ENCODE measurements around the gene DNAJC1.

DNAJC1 gene

DNA sequence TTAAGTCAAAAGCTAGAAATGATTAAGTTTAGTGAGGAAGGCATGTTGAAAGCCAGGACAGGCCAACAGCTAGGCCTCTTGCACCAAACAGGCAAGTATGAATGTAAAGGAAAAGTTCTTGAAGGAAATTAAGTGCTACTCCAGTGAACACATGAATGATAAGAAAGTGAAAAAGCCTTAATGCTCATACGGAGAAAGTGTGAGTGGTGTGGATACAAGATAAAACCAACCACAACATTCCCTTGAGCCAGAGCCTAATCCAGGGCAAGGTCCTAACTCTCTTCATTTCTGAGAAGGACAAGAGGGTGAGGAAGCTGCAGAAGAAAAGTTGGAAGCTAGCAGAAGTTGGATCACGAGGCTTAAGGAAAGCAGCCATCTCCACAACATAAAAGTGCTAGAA lies 53.0 kb downstream of the DNAJC1 start:
- no peak overlapping the region for H2BK5ac ChIP-seq (ENCODE audit: low read depth, low read length, poor library complexity, severe bottlenecking)
- no peaks in the 10 kb centered on the region for H3K4me1 ChIP-seq (ENCODE audit: control insufficient read depth, insufficient read depth, low read depth, low read length)
- no peak overlapping the region for H3K9ac ChIP-seq (ENCODE audit: low read length)
- no peak overlapping the region for H3K18ac ChIP-seq (ENCODE audit: low read depth in 1 of 2, low read length in 2 of 2)
- no peak overlapping the region for H3K4me2 ChIP-seq (ENCODE audit: low read length, poor library complexity, severe bottlenecking)
- peak overlapping the region in 1 of 2 experiments; percentile 54 for H2BK12ac ChIP-seq (ENCODE audit: low read length in 2 of 2)
- no peak overlapping the region for H4K91ac ChIP-seq (ENCODE audit: low read length)
- H2BK15ac ChIP-seq (ENCODE audit: low read depth, poor library complexity, severe bottlenecking), result peak overlapping the region; percentile 52
- H3K9me3 ChIP-seq (ENCODE audit: control insufficient read depth, low read length), result no peaks in the 10 kb centered on the region
- H2AFZ ChIP-seq (ENCODE audit: low read depth, low read length), result no peak overlapping the region
- H3K23ac ChIP-seq (ENCODE audit: low read length in 2 of 2), result no peak overlapping the region
- H3K36me3 ChIP-seq (ENCODE audit: control insufficient read depth in 1 of 2, insufficient read depth in 2 of 2, low read depth in 1 of 2, low read length in 2 of 2), result no peaks in the 10 kb centered on the region
- H2BK120ac ChIP-seq (ENCODE audit: low read depth, low read length), result no peak overlapping the region
- 92% methylated on average over 1 of the region's 2 CpGs for WGBS
- no peak for DNase-seq
- no peak overlapping the region for H2AK5ac ChIP-seq (ENCODE audit: low read length, severe bottlenecking)
- peak overlapping the region in 1 of 2 experiments; percentile 37 for H3K4ac ChIP-seq (ENCODE audit: low read depth in 1 of 2, low read length in 2 of 2)
- no peak overlapping the region for H3K14ac ChIP-seq (ENCODE audit: low read length in 2 of 2)
- H3K79me1 ChIP-seq (replicated peaks; ENCODE audit: low read length, poor library complexity, severe bottlenecking), result peaks cover 10% of the 10 kb centered on the region
- no peaks in the 10 kb centered on the region for H3K27me3 ChIP-seq (ENCODE audit: control insufficient read depth in 1 of 2, insufficient read depth in 1 of 2, low read length in 2 of 2)
- H3K4me3 ChIP-seq (ENCODE audit: insufficient read depth in 1 of 2, low read depth in 1 of 2, low read length in 2 of 2), result no peak overlapping the region
- no peak overlapping the region for H4K8ac ChIP-seq (ENCODE audit: low read length)
- H3K27ac ChIP-seq (ENCODE audit: low read length, poor library complexity, severe bottlenecking), result no peak overlapping the region

- no peak overlapping the region for H2AFZ ChIP-seq (ENCODE audit: low read depth, low read length)
- H3K27ac ChIP-seq (ENCODE audit: low read length, poor library complexity, severe bottlenecking), result no peak overlapping the region
- no peak for DNase-seq
- no peak overlapping the region for H3K4ac ChIP-seq (ENCODE audit: low read depth in 1 of 2, low read length in 2 of 2)
- H2BK120ac ChIP-seq (ENCODE audit: low read depth, low read length), result no peak overlapping the region
- H3K79me1 ChIP-seq (replicated peaks; ENCODE audit: low read length, poor library complexity, severe bottlenecking), result peaks cover 14% of the 10 kb centered on the region
- no peaks in the 10 kb centered on the region for H3K36me3 ChIP-seq (ENCODE audit: control insufficient read depth in 1 of 2, insufficient read depth in 2 of 2, low read depth in 1 of 2, low read length in 2 of 2)
- H3K4me2 ChIP-seq (ENCODE audit: low read length, poor library complexity, severe bottlenecking), result no peak overlapping the region
- no peak overlapping the region for H2BK12ac ChIP-seq (ENCODE audit: low read length in 2 of 2)
- H4K8ac ChIP-seq (ENCODE audit: low read length), result no peak overlapping the region
- no peak overlapping the region for H3K9ac ChIP-seq (ENCODE audit: low read length)
- no peaks in the 10 kb centered on the region for H3K9me3 ChIP-seq (ENCODE audit: control insufficient read depth, low read length)
- H3K4me1 ChIP-seq (ENCODE audit: control insufficient read depth, insufficient read depth, low read depth, low read length), result no peaks in the 10 kb centered on the region
- H2AK5ac ChIP-seq (ENCODE audit: low read length, severe bottlenecking), result no peak overlapping the region
- H3K23ac ChIP-seq (ENCODE audit: low read length in 2 of 2), result no peak overlapping the region
- no peaks in the 10 kb centered on the region for H3K27me3 ChIP-seq (ENCODE audit: control insufficient read depth in 1 of 2, insufficient read depth in 1 of 2, low read length in 2 of 2)
- no peak overlapping the region for H3K4me3 ChIP-seq (ENCODE audit: insufficient read depth in 1 of 2, low read depth in 1 of 2, low read length in 2 of 2)
- H2BK15ac ChIP-seq (ENCODE audit: low read depth, poor library complexity, severe bottlenecking), result no peak overlapping the region
- no peak overlapping the region for H2BK5ac ChIP-seq (ENCODE audit: low read depth, low read length, poor library complexity, severe bottlenecking)
- no peak overlapping the region for H3K18ac ChIP-seq (ENCODE audit: low read depth in 1 of 2, low read length in 2 of 2)
- H3K14ac ChIP-seq (ENCODE audit: low read length in 2 of 2), result no peak overlapping the region
- no peak overlapping the region for H4K91ac ChIP-seq (ENCODE audit: low read length)
Measured at GRCh38 chr10:21946946-21947345, 56.6 kb downstream of the DNAJC1 start.

DNA sequence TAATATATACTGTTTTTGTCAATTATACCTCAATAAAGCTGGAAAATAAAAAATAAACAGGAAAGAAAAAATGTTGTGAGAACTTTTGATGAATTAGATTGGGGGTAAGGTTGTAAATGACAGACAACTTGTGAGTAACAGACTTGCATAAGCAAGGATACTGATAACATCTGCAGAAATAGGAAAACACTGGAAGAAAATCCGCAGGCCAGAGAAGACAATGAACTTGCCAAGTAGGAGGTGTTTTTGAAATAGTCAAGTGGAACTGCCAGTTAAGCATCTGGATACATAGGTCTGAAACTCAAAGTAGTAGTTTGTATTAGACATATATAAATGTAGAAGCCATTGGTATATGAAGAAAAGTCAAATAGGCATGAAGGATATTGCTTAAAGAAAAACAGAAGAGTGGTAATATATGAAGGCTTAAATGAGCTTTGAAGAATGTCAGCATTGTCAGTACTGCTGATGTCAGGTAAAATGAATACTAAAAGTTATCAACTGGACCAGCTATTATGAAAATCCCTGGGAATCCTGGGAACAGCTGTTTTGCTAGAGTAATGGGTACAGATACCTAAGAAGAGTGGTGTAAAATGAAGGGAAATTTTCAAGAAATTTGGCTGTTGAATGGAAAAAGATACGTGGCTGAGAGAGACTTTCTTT lies 58.7 kb downstream of the DNAJC1 start:
- no peak overlapping the region for H2BK5ac ChIP-seq (ENCODE audit: low read depth, low read length, poor library complexity, severe bottlenecking)
- no peak overlapping the region for H2AFZ ChIP-seq (ENCODE audit: low read depth, low read length)
- H3K27ac ChIP-seq (ENCODE audit: low read length, poor library complexity, severe bottlenecking), result no peak overlapping the region
- H3K36me3 ChIP-seq (ENCODE audit: control insufficient read depth in 1 of 2, insufficient read depth in 2 of 2, low read depth in 1 of 2, low read length in 2 of 2), result no peaks in the 10 kb centered on the region
- H3K4ac ChIP-seq (ENCODE audit: low read depth in 1 of 2, low read length in 2 of 2), result no peak overlapping the region
- H3K79me1 ChIP-seq (replicated peaks; ENCODE audit: low read length, poor library complexity, severe bottlenecking), result peaks cover 10% of the 10 kb centered on the region
- no peak overlapping the region for H3K23ac ChIP-seq (ENCODE audit: low read length in 2 of 2)
- no peak overlapping the region for H3K9ac ChIP-seq (ENCODE audit: low read length)
- no peak overlapping the region for H3K4me2 ChIP-seq (ENCODE audit: low read length, poor library complexity, severe bottlenecking)
- no peaks in the 10 kb centered on the region for H3K27me3 ChIP-seq (ENCODE audit: control insufficient read depth in 1 of 2, insufficient read depth in 1 of 2, low read length in 2 of 2)
- no peak overlapping the region for H4K91ac ChIP-seq (ENCODE audit: low read length)
- no peak overlapping the region for H2BK12ac ChIP-seq (ENCODE audit: low read length in 2 of 2)
- no peak overlapping the region for H3K18ac ChIP-seq (ENCODE audit: low read depth in 1 of 2, low read length in 2 of 2)
- H4K8ac ChIP-seq (ENCODE audit: low read length), result no peak overlapping the region
- no peak overlapping the region for H2AK5ac ChIP-seq (ENCODE audit: low read length, severe bottlenecking)
- WGBS, result 93% methylated on average over 1 of the region's 2 CpGs
- no peak for DNase-seq
- no peak overlapping the region for H2BK15ac ChIP-seq (ENCODE audit: low read depth, poor library complexity, severe bottlenecking)
- no peaks in the 10 kb centered on the region for H3K4me1 ChIP-seq (ENCODE audit: control insufficient read depth, insufficient read depth, low read depth, low read length)
- H3K14ac ChIP-seq (ENCODE audit: low read length in 2 of 2), result no peak overlapping the region
- H2BK120ac ChIP-seq (ENCODE audit: low read depth, low read length), result no peak overlapping the region
- H3K4me3 ChIP-seq (ENCODE audit: insufficient read depth in 1 of 2, low read depth in 1 of 2, low read length in 2 of 2), result no peak overlapping the region
- H3K9me3 ChIP-seq (ENCODE audit: control insufficient read depth, low read length), result no peaks in the 10 kb centered on the region

DNA sequence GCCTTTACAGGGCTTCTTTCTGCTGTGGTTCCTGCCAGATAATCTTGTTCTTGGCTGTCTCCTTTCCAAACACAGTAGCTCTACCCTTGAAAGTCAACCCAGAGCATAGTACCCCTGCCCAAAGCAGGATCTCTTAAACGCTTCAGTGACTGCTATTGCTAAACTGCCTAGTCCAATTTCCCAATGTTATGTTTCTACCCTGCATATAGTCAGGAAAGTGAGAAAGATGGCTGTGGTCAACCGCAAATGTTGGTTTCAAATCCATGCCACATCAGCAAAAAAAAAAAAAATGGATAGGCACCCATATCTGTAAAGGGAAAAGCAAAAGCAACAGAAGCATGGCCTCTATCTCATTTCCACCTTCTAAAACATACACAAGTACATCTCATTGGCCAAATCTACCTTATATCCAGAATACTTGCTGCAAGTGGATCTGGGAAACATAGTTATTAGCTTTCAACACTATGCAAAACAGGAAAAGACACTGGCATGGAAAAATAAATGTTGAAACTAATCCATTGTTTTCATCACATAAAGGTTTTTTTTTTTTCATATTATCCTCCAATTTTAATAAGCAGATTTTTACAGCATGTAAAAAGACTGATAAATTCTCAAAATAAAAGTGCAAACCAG lies 59.8 kb downstream of the DNAJC1 start:
- Histone ChIP-seq H3K23ac (ENCODE audit: low read length in 2 of 2) (no peak overlapping the region), H3K27me3 (ENCODE audit: control insufficient read depth in 1 of 2, insufficient read depth in 1 of 2, low read length in 2 of 2) (no peaks in the 10 kb centered on the region), H2BK12ac (ENCODE audit: low read length in 2 of 2) (no peak overlapping the region), H3K14ac (ENCODE audit: low read length in 2 of 2) (no peak overlapping the region), H3K79me1 (replicated peaks; ENCODE audit: low read length, poor library complexity, severe bottlenecking) (peaks cover 11% of the 10 kb centered on the region), H3K4me1 (ENCODE audit: control insufficient read depth, insufficient read depth, low read depth, low read length) (no peaks in the 10 kb centered on the region), H2AFZ (ENCODE audit: low read depth, low read length) (no peak overlapping the region), H2AK5ac (ENCODE audit: low read length, severe bottlenecking) (no peak overlapping the region), H2BK5ac (ENCODE audit: low read depth, low read length, poor library complexity, severe bottlenecking) (no peak overlapping the region), H3K36me3 (ENCODE audit: control insufficient read depth in 1 of 2, insufficient read depth in 2 of 2, low read depth in 1 of 2, low read length in 2 of 2) (no peaks in the 10 kb centered on the region), H3K4me3 (ENCODE audit: insufficient read depth in 1 of 2, low read depth in 1 of 2, low read length in 2 of 2) (no peak overlapping the region), H3K4ac (ENCODE audit: low read depth in 1 of 2, low read length in 2 of 2) (no peak overlapping the region), H2BK15ac (ENCODE audit: low read depth, poor library complexity, severe bottlenecking) (no peak overlapping the region), H3K9me3 (ENCODE audit: control insufficient read depth, low read length) (no peaks in the 10 kb centered on the region), H3K18ac (ENCODE audit: low read depth in 1 of 2, low read length in 2 of 2) (no peak overlapping the region), H3K9ac (ENCODE audit: low read length) (no peak overlapping the region), H4K91ac (ENCODE audit: low read length) (no peak overlapping the region), H3K27ac (ENCODE audit: low read length, poor library complexity, severe bottlenecking) (no peak overlapping the region), H4K8ac (ENCODE audit: low read length) (no peak overlapping the region), H2BK120ac (ENCODE audit: low read depth, low read length) (no peak overlapping the region), H3K4me2 (ENCODE audit: low read length, poor library complexity, severe bottlenecking) (peak overlapping the region; percentile 7)
- DNase-seq, result peak; percentile 22
- WGBS, result 100% methylated on average over 2 of the region's 2 CpGs
